Measurements from ENCODE around the gene NECTIN2.

NECTIN2 gene

DNA sequence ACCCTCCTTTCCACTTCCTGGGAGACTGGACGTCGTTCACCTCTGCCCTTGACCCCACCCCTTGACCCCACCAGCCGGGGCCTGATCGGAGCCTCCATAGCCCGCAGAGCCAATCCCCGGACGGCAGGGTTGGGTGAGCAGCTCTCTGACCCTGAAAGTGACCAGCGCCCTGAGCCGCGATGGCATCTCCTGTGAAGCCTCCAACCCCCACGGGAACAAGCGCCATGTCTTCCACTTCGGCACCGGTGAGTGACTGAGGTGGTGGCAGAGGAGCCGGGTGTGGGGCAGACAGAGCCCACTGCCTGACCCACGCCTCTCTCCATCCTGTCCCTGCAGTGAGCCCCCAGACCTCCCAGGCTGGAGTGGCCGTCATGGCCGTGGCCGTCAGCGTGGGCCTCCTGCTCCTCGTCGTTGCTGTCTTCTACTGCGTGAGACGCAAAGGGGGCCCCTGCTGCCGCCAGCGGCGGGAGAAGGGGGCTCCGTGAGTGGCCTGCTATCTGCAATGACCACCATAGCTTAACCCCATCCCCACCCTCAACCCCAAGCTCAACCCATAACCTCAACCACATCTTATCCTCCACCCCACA lies 26.8 kb upstream of the NECTIN2 start:
- TF ChIP-seq EZH2phosphoT487 (IDR thresholded peaks at IDR 0.05; ENCODE audit: low read depth): no peak
- TF ChIP-seq CTCF (IDR thresholded peaks at IDR 0.05; ENCODE audit: low read depth, low read length): no peak
- Histone ChIP-seq H3K27me3 (ENCODE audit: low read depth, low read length) (no peaks in the 10 kb centered on the region; the same call in 1 of the 2 replicates), H3K36me3 (replicated peaks; ENCODE audit: low read depth, low read length) (no peaks in the 10 kb centered on the region), H3K9ac (ENCODE audit: low read length) (no peak overlapping the region), H3K4me1 (ENCODE audit: low read length) (no peaks in the 10 kb centered on the region), H2AFZ (ENCODE audit: low read depth, low read length) (no peak overlapping the region), H3K27ac (ENCODE audit: low read length) (no peak overlapping the region), H3K9me3 (ENCODE audit: insufficient read depth, low read length) (no peaks in the 10 kb centered on the region), H3K4me2 (ENCODE audit: low read length) (no peak overlapping the region), H3K79me2 (ENCODE audit: low read length) (no peaks in the 10 kb centered on the region), H3K4me3 (ENCODE audit: low read length) (no peak overlapping the region), H4K20me1 (ENCODE audit: insufficient read depth, low read length) (no peaks in the 10 kb centered on the region)

GRCh38 chr19:44820648-44821609 lies 25.2 kb upstream of the NECTIN2 start:
- no peaks in the 10 kb centered on the region for H3K79me2 ChIP-seq (ENCODE audit: low read length)
- no peak overlapping the region for H3K4me2 ChIP-seq (ENCODE audit: low read length)
- TF ChIP-seq EZH2phosphoT487 (IDR thresholded peaks at IDR 0.05; ENCODE audit: low read depth): no peak
- TF ChIP-seq CTCF (IDR thresholded peaks at IDR 0.05; ENCODE audit: low read depth, low read length): no peak
- H4K20me1 ChIP-seq (ENCODE audit: insufficient read depth, low read length): no peaks in the 10 kb centered on the region
- H3K9ac ChIP-seq (ENCODE audit: low read length): no peak overlapping the region
- H3K4me3 ChIP-seq (ENCODE audit: low read length): no peak overlapping the region
- H3K4me1 ChIP-seq (ENCODE audit: low read length): no peaks in the 10 kb centered on the region
- H2AFZ ChIP-seq (ENCODE audit: low read depth, low read length): no peak overlapping the region
- no peaks in the 10 kb centered on the region for H3K36me3 ChIP-seq (replicated peaks; ENCODE audit: low read depth, low read length)
- peaks cover 1% of the 10 kb centered on the region for H3K27me3 ChIP-seq (ENCODE audit: low read depth, low read length)
- no peak overlapping the region for H3K27ac ChIP-seq (ENCODE audit: low read length)
- H3K9me3 ChIP-seq (ENCODE audit: insufficient read depth, low read length): no peaks in the 10 kb centered on the region

DNA sequence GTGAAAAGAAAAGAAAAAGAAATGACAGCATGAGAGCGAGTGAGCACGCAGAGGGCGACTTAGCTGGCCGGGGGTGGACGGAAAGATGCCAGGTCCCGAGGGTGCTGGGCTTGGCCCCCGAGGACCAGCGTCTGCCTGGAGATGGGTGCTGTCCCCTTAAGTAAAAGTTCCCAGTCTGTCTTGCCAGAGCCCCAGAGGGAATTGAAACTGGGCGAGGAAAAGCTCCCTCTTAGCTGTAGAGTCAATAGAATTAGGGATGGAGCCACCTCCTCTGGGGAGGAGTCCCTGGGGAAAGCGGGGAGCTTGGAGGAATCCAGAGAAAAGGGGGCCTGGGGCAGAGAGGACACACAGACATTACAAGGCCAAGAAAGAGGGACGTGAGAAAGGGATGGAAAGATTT lies 23.9 kb upstream of the NECTIN2 start:
- peaks cover 11% of the 10 kb centered on the region for H3K27me3 ChIP-seq (ENCODE audit: low read depth, low read length)

More for the DNA sequence above, 23.9 kb upstream of the NECTIN2 start:
- Histone ChIP-seq H3K79me2 (ENCODE audit: low read length) (no peaks in the 10 kb centered on the region), H3K4me2 (ENCODE audit: low read length) (no peak overlapping the region), H3K4me1 (ENCODE audit: low read length) (no peaks in the 10 kb centered on the region), H4K20me1 (ENCODE audit: insufficient read depth, low read length) (no peaks in the 10 kb centered on the region; the same call in 1 of the 2 replicates), H2AFZ (ENCODE audit: low read depth, low read length) (no peak overlapping the region), H3K36me3 (replicated peaks; ENCODE audit: low read depth, low read length) (no peaks in the 10 kb centered on the region), H3K4me3 (ENCODE audit: low read length) (no peak overlapping the region), H3K27ac (ENCODE audit: low read length) (no peak overlapping the region), H3K9ac (ENCODE audit: low read length) (no peak overlapping the region), H3K9me3 (ENCODE audit: insufficient read depth, low read length) (no peaks in the 10 kb centered on the region)
- TF ChIP-seq CTCF (IDR thresholded peaks at IDR 0.05; ENCODE audit: low read depth, low read length): no peak
- no peak for TF ChIP-seq EZH2phosphoT487 (IDR thresholded peaks at IDR 0.05; ENCODE audit: low read depth)
